AG04449 (cell line): ENCODE measurements around the gene LHFPL6.

ENCODE experiments used
- CTCF ChIA-PET: fragments of 350-600 bp; formaldehyde crosslinking; extraction: SDS; loops from one replicate; lab custom pipeline; 2021; ENCODE audit warnings: antibody characterized with exemption; lab: Yijun Ruan, JAX
- POLR2A ChIA-PET: fragments of 400-600, 350-600 bp; formaldehyde crosslinking; extraction: SDS; loops from one replicate; lab custom pipeline; 2020; ENCODE audit warnings: antibody characterized with exemption, inconsistent platforms; lab: Yijun Ruan, JAX
- DNase-seq: peaks from one replicate; pipeline ENCODE4 v3.0.0-alpha.2; 2010; ENCODE audit warnings: low read depth, low spot score
- H3K4me3 ChIP-seq: 2 replicates; pipeline ENCODE4 v1.5.1; 2011; ENCODE audit warnings: low read depth, mild to moderate bottlenecking, control low read depth, low read length
- CTCF ChIP-seq: IDR thresholded peaks from one replicate; pipeline ENCODE4 v1.5.1; 2011; ENCODE audit warnings: mild to moderate bottlenecking, moderate library complexity, low read length, control low read depth, inconsistent platforms; ENCODE audit not compliant: insufficient read depth; ENCODE audit errors: missing control alignments

LHFPL6 gene

GRCh38 chr13:39588384-39588783 is 14.6 kb downstream of the LHFPL6 start:
- ChIA-PET CTCF (interaction anchor here (1.0 to 2.5 kb wide), 3 partner anchors 10 to 23 kb away, joined by 3 to 7 read pairs (median 3); no protein-coding TSS in a partner anchor), POLR2A (no interaction called here)
- DNase-seq = no peak
- H3K4me3 ChIP-seq = no peak overlapping the region
- no peak for TF ChIP-seq CTCF

GRCh38 chr13:39587939-39588338 is 15.1 kb downstream of the LHFPL6 start:
- CTCF ChIA-PET = interaction anchor here (1.0 to 2.5 kb wide), 4 partner anchors 10 to 170 kb away, joined by 3 to 7 read pairs (median 3); no protein-coding TSS in a partner anchor
- POLR2A ChIA-PET = no interaction called here
- DNase-seq = no peak
- no peak for TF ChIP-seq CTCF
- H3K4me3 ChIP-seq = no peak overlapping the region

- no peak for TF ChIP-seq CTCF
- DNase-seq = no peak
- ChIA-PET CTCF (interaction anchor here (1.3 to 2.5 kb wide), 2 partner anchors 11 to 169 kb away, joined by 3 to 7 read pairs; no protein-coding TSS in a partner anchor), POLR2A (no interaction called here)
- no peak overlapping the region for H3K4me3 ChIP-seq
Measured at GRCh38 chr13:39586958-39587605, 15.9 kb downstream of the LHFPL6 start.

- ChIA-PET CTCF (interaction anchor here (1.9 kb wide), 1 partner anchor 30 kb away, joined by 5 read pairs; no protein-coding TSS in a partner anchor), POLR2A (no interaction called here)
- DNase-seq = no peak
- TF ChIP-seq CTCF = no peak
- H3K4me3 ChIP-seq = no peak overlapping the region
Measured at GRCh38 chr13:39586151-39586550, 16.8 kb downstream of the LHFPL6 start.

- ChIA-PET POLR2A (no interaction called here), CTCF (interaction anchor here (0.9 to 1.9 kb wide), 2 partner anchors 10 to 31 kb away, joined by 3 to 5 read pairs; no protein-coding TSS in a partner anchor)
- H3K4me3 ChIP-seq = no peak overlapping the region
- no peak for TF ChIP-seq CTCF
- DNase-seq = no peak
Measured at GRCh38 chr13:39585219-39585618, 17.8 kb downstream of the LHFPL6 start.

GRCh38 chr13:39580881-39581575 is 22.0 kb downstream of the LHFPL6 start:
- ChIA-PET CTCF (interaction anchor here (0.6 to 1.6 kb wide), 3 partner anchors 17 to 31 kb away, joined by 3 to 5 read pairs (median 5); no protein-coding TSS in a partner anchor), POLR2A (no interaction called here)
- DNase-seq = no peak
- no peak overlapping the region for H3K4me3 ChIP-seq
- TF ChIP-seq CTCF = no peak
